GM19468 (cell line): ENCODE measurements around the gene ADAMTS12.

Experiments
- ATAC-seq: cut with Tn5 transposase; IDR thresholded peaks from one replicate; pipeline ENCODE4 v1.9.1; 2021; ENCODE audit warnings: mild to moderate bottlenecking, moderate library complexity, moderate number of reproducible peaks; ENCODE audit not compliant: unreplicated experiment; ENCODE audit errors: extremely low read depth

Gene ADAMTS12

DNA sequence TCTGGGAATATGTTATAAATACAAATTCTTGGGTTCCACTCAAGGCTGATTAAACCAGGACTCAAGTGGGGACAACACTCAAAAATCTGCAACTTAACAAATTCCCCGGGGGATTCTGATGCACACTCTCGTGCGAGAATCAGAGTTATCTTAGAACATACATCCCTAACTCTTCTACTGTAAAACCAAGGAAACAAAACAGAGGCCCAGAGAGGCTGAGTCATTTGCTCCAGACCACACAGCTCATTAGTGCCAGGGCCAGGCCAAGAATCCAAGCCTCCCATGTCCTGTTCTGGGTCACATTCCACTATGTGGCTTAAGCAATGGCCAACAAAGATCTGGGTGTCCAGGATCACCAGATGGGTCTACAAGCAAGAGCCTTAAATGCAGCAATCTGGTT, 166.0 kb downstream of the ADAMTS12 start:
- ATAC-seq, result no peak

DNA sequence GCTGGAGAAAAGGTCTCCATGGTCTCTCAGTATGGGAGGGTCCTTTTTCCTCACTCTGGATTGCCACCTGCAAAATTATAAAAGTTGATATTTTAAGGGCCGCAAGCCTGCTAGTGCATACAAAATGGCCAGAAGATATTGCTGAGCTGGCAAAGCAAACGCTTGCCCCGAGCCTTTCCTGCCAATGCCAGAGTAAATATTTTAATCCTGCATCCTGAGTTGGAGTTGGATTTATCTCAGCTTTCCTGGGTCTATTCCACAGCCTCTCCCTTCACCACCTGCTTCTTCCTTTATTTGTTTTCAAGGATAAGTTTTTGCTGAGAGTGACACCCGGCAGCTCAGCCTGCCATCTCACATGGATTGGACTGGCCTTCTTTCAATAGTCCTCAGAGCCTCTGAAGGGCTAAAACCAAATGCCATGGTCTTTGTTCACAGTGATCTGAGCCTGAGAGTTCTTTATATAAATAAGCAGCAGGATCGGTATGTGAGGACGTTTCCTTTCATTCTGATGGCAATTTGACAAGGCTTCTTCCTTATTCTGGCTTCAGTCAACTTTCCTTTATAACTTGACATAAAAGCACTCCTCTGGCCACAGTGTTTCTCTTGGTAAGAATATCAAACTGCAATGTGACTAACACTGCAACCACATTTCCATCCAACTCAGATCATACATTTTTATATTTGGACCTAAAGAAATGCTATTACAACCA, 170.1 kb downstream of the ADAMTS12 start:
- no peak for ATAC-seq

DNA sequence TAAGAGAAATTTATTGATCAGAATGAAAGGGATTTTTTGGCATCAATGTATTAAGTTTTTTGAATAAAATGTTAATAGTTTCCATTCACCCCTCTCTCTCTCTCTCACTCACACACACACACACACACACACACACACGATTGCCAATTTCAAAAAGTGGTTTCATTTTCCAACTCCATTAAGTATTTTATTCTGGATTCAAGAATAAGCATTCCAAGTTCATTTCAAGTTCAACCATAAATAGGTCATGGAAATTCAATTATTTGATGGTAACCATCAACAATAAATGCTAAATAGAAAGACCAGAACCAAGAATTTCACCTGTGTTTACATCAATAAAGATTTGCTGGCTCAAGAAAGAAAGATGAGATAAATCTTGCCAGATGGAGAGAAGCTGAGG, 171.6 kb downstream of the ADAMTS12 start:
- no peak for ATAC-seq

DNA sequence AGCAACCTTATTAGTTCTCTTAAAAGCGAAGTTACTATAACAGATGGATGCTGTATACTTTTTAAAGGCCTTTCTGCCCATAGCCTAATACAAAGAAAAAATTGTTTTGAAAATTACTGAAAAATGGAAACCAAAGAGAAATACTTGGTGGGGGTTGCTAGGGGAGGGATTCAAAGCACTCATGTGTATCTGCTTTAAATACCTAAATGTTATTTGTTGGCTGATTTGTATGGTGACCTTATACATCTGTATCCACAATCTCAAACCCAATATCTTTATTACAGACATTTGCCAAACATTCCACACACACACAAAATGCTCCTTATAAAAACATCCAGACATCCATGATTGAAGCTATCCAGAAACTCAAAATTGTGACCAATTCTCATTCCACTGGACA, 172.0 kb downstream of the ADAMTS12 start:
- ATAC-seq, result no peak

DNA sequence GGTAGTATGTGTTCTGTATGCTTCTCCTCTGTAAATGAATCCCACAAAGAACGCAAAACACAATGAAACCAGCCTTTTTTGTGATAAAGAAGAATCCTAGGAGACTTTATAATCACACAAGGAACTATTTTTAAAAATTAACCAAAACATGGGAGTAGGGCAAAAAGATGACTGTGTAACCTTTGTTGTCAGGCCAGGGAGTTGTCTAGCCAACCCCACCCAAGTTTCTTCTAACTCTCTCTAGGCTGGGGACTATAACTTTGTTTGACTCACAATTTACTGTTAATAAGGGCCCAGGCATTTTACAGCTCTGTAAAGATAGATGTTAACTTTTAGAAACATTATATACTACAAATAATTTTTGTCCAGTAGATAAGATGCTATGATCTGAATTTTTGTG, 176.1 kb downstream of the ADAMTS12 start:
- no peak for ATAC-seq

DNA sequence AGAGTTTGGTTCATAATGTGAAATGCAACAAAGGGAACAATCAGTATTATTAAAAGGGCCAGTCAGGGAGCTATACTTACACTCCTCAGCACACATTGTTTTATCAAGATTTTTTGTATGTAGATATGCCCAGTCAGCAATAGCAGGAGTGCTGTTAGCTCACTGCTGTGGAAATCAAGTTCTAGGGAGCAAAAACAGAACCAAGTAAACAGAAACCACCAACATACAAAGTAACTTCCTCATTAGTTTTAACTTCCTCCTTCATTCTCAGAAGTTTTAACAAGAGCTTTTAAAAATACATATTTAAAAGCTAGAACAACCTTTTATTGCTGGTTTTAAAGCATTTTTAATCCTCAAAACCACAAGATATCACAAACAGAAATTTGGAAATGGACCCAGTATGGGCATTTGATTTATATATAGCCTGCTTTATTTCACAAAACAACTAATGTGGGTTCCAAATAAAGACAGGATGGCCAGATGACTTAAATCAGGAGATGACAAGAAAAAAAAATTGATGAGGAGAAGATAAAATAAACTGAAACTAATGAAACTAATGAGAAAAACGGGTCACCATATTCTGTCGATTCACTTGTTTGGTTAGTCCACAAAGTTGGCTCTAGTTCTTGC, 178.5 kb downstream of the ADAMTS12 start:
- ATAC-seq, result no peak

DNA sequence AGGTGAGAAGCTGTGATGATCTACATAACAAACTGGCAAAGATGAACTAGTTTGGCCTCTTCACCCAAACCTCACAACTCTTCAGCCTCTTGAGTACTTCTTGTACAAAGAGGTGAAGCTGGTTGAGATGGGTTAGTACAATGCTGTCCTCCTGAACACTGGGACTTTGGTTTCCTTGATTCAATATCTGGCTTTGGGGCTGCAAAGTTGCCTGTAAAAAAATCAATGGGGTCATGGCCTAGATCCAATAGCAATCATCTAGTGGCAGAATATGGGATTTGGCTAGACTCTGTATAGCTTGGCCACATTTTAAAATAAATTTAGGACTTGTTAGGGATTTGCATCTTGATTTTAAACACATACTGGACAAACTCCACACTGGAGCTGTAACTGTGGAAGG, 179.1 kb downstream of the ADAMTS12 start:
- no peak for ATAC-seq

DNA sequence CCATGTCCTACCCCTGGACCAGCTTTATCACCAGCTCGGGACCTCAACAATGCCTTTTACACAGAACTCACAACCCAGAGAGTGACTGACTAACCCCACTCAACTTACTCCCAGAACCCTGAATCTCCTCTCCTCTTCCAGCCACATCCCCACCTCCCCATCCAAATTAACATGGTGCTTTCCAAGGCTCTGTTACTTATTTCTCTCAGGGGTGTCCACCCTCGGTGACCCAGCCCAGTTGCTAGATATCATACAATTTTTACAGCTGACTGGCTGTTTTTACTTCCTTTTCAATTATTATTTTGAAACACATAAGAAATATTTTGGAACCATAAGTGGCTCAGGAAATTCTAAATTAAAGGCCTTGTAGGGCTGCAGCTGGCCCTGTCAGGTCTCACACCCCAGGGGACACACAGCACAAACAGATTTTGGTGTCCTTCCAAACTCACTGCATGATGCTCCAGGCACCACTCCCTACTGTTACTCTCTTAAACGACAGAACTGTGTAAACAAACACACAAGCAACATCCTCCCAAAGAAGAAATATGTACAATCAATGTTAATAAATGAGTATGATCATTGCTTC, 180.6 kb downstream of the ADAMTS12 start:
- no peak for ATAC-seq

DNA sequence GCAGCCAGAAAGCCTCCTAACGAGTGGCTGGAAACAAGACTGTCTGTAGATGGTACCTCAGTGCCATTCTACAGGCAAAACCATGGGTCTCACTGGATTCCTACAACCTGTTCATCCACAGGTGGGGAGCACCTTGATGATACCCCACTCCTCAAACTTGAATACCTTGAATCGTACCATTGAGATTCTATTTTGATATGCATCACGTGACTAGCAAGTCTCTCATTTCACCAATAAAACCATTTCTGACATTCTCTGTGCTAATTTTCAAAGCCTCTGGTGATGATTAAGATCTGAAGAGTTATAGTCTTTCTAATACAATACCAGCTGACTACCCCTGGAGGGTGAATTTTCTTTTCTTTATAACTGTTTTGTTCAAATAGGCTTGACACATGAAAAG, 188.9 kb downstream of the ADAMTS12 start:
- no peak for ATAC-seq

DNA sequence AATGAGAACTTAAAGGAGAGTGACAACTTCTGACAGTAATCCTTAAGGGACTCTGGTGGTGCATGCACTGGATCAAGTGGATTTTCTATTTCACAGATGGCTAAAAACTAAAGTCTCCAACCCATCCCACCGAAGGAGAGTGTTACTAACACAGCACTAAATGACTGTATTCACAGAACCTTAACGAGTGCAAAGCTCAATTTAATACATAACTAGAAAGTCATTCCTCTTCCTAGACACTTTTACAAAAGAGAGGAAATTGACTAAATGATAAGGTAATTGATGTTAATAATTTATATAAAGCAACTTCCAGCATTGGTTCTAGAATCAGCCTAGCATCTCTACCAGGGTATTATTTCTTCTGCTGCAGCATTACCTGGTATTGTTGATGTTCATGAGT, 189.8 kb downstream of the ADAMTS12 start:
- ATAC-seq, result no peak

DNA sequence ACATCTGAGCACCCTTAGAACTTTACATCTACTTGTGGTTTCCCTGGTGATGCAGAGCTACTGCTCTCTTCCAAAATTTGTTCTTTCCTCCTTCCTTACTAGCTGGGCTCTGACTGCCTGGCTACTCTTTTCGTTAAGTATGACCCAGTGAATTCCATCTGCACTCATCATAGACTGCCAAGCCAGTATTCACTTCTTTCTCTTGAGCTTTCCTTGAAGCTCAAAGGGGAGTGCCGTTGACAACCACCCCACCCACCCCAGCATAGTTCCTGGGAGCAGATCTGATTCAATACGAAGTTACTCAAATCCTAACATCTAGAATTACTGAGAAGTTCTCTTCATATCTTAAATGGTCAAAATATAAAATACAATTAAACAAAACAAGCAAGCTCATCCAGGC, 190.5 kb downstream of the ADAMTS12 start:
- no peak for ATAC-seq

DNA sequence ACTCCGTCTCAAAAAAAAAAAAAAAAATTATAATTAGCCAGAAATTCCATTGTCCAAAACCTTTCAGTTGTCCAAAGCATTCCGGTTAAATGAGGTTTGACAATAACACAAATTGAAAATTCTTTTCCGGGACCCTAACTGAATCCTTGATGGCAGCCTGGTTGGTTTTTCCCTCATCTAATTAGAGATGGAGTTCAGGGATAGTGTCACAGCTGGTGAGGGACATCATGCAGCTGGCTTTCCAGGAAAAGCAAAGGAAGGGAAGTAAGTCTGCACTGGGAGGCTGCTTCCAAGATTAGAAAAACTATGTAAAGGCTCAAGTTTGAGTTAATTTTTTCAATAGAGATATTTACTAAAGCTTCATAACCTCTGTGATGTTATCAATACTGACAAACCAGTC, 195.4 kb downstream of the ADAMTS12 start:
- no peak for ATAC-seq

DNA sequence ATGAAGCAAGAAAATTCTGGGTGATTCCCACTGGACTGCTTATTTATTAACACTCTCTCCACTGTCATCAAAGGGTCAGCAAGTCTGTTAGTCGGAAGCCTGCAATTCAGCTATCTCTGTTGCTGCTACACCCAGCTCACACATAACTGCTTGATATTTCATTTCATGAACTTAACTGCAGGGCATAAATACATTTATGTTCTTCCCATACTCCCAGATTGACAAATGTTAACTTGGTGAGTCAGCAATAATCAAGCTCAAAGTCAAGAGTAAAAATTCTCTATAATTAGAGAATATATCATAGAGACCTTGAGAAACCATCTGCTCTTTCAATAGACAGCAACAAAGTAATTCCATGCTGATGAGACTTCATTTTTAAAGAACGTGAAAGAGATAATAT, 198.8 kb downstream of the ADAMTS12 start:
- no peak for ATAC-seq

DNA sequence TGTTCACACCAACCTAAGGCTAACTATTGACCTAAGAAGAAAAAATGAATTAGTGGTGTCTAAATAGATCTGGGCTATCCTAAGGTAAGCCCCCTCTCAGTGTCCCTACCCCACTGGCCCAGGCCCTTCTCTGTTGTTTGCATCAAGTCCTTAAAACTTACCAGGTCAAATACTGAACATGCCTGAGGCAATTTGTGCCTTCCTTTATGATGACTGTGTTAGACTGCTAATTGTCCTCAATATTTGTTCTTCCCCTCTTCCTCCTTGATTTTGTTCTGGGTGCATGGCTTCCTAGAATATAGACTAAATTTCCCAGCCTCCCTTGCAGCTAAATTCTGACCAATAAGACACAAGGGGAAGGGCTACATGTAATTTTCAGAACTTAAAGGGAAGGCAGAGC, 199.9 kb downstream of the ADAMTS12 start:
- no peak for ATAC-seq

DNA sequence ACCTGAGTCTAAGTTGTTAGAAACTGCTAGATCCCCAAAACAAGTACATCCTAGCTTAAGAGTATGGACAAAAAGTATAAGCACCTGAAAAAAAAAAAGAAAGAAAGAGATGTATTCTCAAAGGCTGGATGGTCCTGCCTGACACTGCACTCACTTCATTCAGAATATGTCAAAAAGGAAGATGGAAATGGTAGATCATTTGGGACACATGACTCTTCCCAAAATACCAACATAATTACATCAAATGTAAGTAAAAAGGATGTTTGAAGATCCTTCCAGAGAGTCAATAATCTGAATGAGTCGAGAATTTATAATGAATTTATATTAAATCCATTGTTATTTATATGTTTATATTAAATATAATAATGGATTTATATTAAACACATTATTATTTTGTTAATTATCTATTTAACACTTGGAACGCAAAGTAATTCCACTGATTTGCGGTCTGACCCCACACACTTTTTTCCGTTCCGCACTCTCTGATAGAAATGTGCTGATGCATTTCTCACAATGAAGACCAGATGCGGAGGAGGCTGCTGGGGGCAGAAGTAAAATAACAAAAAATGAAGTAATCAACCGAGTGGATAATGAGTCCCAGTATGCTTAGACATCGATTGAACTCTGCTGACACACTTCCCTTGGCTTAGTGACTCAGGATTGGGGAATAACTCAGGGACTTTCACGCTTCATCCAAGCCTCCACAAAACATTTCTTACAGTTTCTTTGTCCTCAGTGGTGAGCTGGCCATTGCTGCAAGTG, 201.2 kb downstream of the ADAMTS12 start:
- no peak for ATAC-seq

DNA sequence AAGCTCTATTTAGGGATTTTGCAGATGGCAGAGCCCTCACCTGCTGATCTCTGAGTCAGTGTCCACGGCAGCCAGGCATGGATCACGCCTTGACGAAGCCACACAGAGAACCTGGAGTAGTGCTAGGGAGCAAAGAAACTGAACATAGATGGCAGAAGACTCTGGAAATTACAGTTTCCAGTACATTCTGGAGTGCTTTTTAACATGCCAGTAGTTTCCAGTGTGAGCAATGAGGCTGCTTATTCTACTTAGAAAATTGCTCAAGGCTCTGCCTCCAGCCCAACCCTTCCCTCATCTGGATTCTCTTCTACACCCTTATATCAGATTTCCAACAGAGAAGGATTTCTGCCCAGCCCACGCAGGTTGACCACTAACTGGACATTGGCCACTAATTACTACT, 203.3 kb downstream of the ADAMTS12 start:
- no peak for ATAC-seq

DNA sequence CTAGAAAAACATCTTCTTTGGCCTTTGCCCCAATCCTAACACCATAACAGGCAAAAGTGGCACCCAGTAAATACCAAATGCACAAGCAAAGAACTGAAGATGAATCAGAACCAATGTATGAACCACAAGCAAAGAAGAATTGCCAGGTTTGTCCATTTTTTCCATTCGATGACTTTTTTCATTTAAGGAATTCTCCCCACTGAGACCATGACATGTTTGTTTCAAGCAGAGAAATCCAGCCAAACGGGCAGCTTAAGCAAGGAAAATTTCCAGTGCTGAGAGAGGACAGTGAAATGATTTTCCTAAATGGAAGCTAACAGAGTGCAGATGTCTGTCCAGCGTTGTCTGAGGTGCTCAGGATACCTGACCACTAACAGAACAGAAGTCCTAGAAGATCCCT, 203.7 kb downstream of the ADAMTS12 start:
- no peak for ATAC-seq

DNA sequence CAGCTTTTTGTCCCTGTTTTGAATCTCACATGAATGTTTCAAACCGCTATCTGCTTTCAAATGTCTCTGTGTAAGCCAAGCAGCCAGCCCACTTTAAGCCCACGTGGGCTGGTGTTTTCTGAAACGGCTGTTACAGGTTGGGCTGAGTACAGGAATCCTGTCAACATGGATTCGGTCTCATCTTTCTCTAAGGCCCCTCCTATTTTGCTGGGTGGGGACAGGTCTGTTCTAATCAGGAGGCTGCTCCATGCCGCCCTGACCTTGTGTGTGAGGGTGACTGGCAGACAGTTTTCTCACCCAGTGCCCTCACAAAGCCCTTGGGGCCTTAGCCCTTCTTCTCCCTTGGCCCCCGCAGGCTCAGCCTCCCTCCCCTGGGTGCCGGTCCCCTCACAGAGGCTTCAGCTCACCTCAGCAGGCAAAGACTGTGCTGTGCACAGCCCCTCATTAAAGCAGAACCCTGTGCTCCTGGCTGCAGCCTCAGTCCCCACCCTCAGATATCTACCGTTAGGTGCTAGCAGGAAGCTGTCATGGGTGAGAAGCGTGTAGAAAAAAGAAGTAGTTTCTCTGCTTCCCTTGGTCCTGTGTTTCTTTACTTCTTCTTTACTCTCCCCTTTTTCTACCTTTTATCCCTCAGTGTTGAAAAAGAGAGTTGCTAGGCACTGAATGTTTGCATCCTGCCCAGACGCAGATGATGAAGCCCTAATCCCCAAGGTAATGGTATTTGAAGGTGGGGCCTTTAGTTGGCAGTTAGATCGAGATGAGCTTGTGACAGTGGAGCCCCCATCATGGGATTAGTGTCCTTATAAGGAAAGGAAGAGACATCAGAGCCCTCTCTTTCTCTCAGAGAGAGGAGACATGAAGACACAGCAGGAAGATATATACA, 205.7 kb downstream of the ADAMTS12 start:
- no peak for ATAC-seq

DNA sequence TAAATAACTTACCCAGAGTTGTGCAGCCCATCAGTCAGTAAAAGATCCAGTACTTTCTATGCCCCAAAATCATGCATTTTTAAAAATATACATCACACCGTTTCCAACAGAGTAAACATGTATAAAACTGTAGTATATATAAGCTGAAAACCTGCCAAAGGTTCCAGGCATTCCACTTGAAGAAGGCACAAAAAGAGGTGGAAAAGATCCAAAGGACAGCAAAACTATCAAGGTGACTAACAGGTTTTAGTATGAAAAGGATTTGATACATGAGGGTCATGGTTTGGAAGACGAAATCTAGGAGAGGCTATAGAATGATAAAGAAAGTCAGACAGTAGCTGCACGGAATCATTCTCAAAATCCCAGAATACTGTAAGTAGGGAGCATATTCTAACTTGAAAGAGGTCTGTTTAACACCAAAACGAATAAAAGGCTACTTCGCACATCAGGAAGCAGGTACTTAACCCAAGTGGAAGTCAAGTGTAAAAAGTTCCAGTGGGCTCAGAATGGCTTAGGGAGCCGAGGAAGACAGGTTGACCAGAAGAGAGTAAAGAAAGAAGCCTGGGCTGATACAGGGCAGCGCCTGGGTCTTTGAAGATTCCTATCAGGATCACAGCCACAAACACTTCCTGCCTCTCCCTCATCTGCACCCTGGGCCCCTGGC, 207.2 kb downstream of the ADAMTS12 start:
- no peak for ATAC-seq

DNA sequence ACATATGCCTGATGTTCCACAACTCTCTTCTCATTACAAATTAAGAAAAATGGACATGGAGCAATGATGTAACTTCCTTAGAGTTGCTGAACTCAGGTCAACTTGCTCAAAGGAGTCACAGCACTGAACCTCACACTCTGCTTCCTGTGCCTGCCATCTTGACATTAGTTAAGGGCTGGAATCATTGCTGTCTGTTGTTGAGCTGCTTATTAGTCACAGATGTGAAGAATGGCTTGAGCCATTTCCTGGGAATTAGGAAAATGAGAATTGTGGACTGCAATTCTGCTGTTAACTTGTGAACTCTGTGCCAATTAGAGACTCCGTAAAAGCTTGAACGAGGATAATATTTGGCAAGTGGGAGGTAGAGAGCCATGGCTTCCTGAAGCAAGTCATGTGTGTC, 212.0 kb downstream of the ADAMTS12 start:
- ATAC-seq, result no peak
